ENCODE data around the gene ART4. TPM values are rescaled to one million over a fixed set of nuclear protein-coding genes. Genes with fewer than 3 reads are reported as not detected.

Gene ART4
- total RNA-seq, 2 donors from 2014 or later = not detected

DNA sequence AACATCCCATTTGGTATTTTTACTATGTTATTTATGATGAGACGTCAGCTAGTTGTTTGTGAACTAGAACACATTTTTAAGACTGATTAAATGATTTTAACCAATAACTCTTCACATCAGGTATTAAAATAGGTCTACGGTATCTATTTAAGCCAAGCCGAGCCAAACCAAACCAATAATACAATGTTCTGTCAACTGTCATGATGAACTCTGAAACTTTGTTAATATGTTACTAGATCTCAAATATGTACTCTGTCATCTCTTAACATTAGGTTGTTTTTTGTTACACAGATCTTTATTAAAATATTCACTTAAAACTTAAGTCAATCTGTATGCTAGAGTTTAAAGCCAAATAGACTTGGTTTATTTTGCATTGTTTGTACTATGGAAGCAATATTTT is 1.0 kb downstream of the ART4 start:
- WGBS, 2 experiments (ENCODE audit: insufficient coverage in 1 of 2, insufficient read length in 1 of 2) = 87 to 100% methylated on average over 1 to 2 of the region's 3 CpGs
- Mint-ChIP-seq H3K36me3 (ENCODE audit: low read depth) (no peaks in the 10 kb centered on the region), H3K9me3 (no peaks in the 10 kb centered on the region), H3K27me3 (ENCODE audit: insufficient read depth) (no peaks in the 10 kb centered on the region), H3K27ac (no peak overlapping the region), H3K4me3 (no peak overlapping the region), H3K4me1 (peaks cover 10% of the 10 kb centered on the region)
- no peak overlapping the region for H3K27ac ChIP-seq (ENCODE audit: low read depth, low read length)
- H3K36me3 ChIP-seq (ENCODE audit: control insufficient read depth, insufficient read depth, low read length) = no peaks in the 10 kb centered on the region
- no peak for DNase-seq
- TF ChIP-seq, protein P1, sequence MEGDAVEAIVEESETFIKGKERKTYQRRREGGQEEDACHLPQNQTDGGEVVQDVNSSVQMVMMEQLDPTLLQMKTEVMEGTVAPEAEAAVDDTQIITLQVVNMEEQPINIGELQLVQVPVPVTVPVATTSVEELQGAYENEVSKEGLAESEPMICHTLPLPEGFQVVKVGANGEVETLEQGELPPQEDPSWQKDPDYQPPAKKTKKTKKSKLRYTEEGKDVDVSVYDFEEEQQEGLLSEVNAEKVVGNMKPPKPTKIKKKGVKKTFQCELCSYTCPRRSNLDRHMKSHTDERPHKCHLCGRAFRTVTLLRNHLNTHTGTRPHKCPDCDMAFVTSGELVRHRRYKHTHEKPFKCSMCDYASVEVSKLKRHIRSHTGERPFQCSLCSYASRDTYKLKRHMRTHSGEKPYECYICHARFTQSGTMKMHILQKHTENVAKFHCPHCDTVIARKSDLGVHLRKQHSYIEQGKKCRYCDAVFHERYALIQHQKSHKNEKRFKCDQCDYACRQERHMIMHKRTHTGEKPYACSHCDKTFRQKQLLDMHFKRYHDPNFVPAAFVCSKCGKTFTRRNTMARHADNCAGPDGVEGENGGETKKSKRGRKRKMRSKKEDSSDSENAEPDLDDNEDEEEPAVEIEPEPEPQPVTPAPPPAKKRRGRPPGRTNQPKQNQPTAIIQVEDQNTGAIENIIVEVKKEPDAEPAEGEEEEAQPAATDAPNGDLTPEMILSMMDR (conservative IDR thresholded peaks at IDR 0.05) = no peak
- no peaks in the 10 kb centered on the region for H3K4me1 ChIP-seq (ENCODE audit: control insufficient read depth, insufficient read depth, low read length)
- no peak overlapping the region for H3K9ac ChIP-seq (ENCODE audit: extremely low read depth, low read length, poor library complexity, severe bottlenecking)
- H3K4me3 ChIP-seq (ENCODE audit: low read length) = no peak overlapping the region
- no peaks in the 10 kb centered on the region for H3K9me3 ChIP-seq (ENCODE audit: control insufficient read depth, low read length)
- H3K27me3 ChIP-seq (ENCODE audit: control insufficient read depth, insufficient read depth, low read length, poor library complexity, severe bottlenecking) = no peaks in the 10 kb centered on the region

DNA sequence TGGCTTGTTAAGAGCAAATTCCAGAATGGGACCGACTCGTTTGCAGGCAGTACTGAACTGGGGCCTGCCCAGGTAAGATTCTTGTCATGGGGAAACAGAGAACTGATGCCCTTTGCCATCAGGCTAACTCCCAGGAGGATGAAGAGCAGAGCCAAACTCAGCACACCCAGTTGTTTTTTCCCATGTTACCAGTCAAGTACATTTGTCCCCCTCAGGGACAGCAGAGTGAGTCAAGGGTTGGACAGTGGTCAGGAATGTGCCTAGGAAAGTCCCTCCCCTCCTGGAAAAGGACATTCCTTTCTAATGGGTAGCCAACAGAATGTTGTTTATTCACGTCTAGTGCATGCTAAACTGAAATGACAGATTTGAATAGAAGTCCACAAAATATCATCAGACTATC is 1.6 kb downstream of the ART4 start:
- peak; percentile 59 for DNase-seq
- no peak overlapping the region for H3K4me3 Mint-ChIP-seq
- TF ChIP-seq, protein P1 (conservative IDR thresholded peaks at IDR 0.05) = no peak

DNA sequence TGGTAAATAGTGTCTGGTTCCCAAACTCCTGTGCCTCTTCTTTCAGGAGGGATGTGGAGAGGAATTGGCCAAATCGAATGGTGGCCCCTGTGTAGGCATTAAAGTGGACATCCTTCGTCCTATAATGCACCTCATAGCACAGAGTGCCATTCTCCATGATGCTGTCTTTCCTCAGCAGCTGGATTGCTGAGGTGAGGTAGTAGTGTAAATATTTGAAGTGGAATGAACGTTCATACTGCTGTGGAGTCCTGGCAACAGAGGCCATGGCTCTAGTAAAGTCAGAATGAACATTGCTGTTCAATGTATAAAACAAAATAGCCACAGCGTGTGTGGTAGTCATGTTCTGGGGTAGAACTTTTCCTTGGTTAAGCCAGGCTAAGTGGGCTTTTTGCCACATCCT is 2.7 kb downstream of the ART4 start:
- Histone ChIP-seq H3K4me1 (ENCODE audit: control insufficient read depth, insufficient read depth, low read length) (no peaks in the 10 kb centered on the region), H3K27me3 (ENCODE audit: control insufficient read depth, insufficient read depth, low read length, poor library complexity, severe bottlenecking) (no peaks in the 10 kb centered on the region), H3K9ac (ENCODE audit: extremely low read depth, low read length, poor library complexity, severe bottlenecking) (no peak overlapping the region), H3K36me3 (ENCODE audit: control insufficient read depth, insufficient read depth, low read length) (no peaks in the 10 kb centered on the region), H3K4me3 (ENCODE audit: low read length) (no peak overlapping the region), H3K27ac (ENCODE audit: low read depth, low read length) (no peak overlapping the region), H3K9me3 (ENCODE audit: control insufficient read depth, low read length) (no peaks in the 10 kb centered on the region)
- Mint-ChIP-seq H3K27ac (no peak overlapping the region), H3K4me1 (peaks cover 2% of the 10 kb centered on the region), H3K36me3 (ENCODE audit: low read depth) (no peaks in the 10 kb centered on the region), H3K27me3 (ENCODE audit: insufficient read depth) (no peaks in the 10 kb centered on the region), H3K4me3 (no peak overlapping the region), H3K9me3 (no peaks in the 10 kb centered on the region)
- WGBS, 2 experiments (ENCODE audit: insufficient coverage in 1 of 2, insufficient read length in 1 of 2) = 67 to 82% methylated on average over 3 to 4 of the region's 4 CpGs
- DNase-seq = no peak
- TF ChIP-seq, protein P1 (conservative IDR thresholded peaks at IDR 0.05) = no peak

More for the DNA sequence above, 1.6 kb downstream of the ART4 start:
- no peaks in the 10 kb centered on the region for H3K9me3 ChIP-seq (ENCODE audit: control insufficient read depth, low read length)
- H3K27me3 ChIP-seq (ENCODE audit: control insufficient read depth, insufficient read depth, low read length, poor library complexity, severe bottlenecking) = no peaks in the 10 kb centered on the region
- 84 to 100% methylated on average over 2 to 3 of the region's 3 CpGs for WGBS, 2 experiments (ENCODE audit: insufficient coverage in 1 of 2, insufficient read length in 1 of 2)
- no peaks in the 10 kb centered on the region for H3K9me3 Mint-ChIP-seq
- H3K27ac Mint-ChIP-seq = no peak overlapping the region
- no peaks in the 10 kb centered on the region for H3K36me3 Mint-ChIP-seq (ENCODE audit: low read depth)
- no peak overlapping the region for H3K27ac ChIP-seq (ENCODE audit: low read depth, low read length)
- no peaks in the 10 kb centered on the region for H3K4me1 ChIP-seq (ENCODE audit: control insufficient read depth, insufficient read depth, low read length)
- no peak overlapping the region for H3K9ac ChIP-seq (ENCODE audit: extremely low read depth, low read length, poor library complexity, severe bottlenecking)
- H3K4me1 Mint-ChIP-seq = peaks cover 4% of the 10 kb centered on the region
- H3K4me3 ChIP-seq (ENCODE audit: low read length) = no peak overlapping the region
- no peaks in the 10 kb centered on the region for H3K36me3 ChIP-seq (ENCODE audit: control insufficient read depth, insufficient read depth, low read length)
- H3K27me3 Mint-ChIP-seq (ENCODE audit: insufficient read depth) = no peaks in the 10 kb centered on the region
